K562 (cell line): Measurements from ENCODE around the gene FBXO15. TPM values are rescaled to one million over a fixed set of nuclear protein-coding genes. Genes with fewer than 3 reads are reported as not detected.

Source experiments
- ATAC-seq: fragments of 200-7000 bp; cut with Tn5 transposase; 3 replicates; pipeline ENCODE4 v1.9.1; 2020; ENCODE audit warnings: moderate library complexity
- BruUV-seq: library from RNA; stranded (reverse); fragments of 400-500 nt; replicated peaks from 2 replicates; lab custom pipeline; 2021; lab: Mats Ljungman, UMichigan
- CTCF ChIA-PET: fragments of 300-600 bp; formaldehyde crosslinking; extraction: SDS; loops from one replicate; lab custom pipeline; 2021; ENCODE audit warnings: low intra/inter-chr PET ratio; lab: Yijun Ruan, JAX
- POLR2A ChIA-PET: fragments of 300-600, 350-650 bp; sonication (Branson Sonifier 250); formaldehyde crosslinking; extraction: SDS; loops from one replicate; lab custom pipeline; 2021; ENCODE audit warnings: antibody characterized with exemption, inconsistent platforms; lab: Yijun Ruan, JAX
- DNase-seq, 4 experiments: peaks; one replicate each; pipeline versions ENCODE4 v3.0.0 to v3.0.0-alpha.2; 2011 to 2018; ENCODE audit warnings: low spot score in 3 of 4, mixed read lengths in 3 of 4; ENCODE audit errors: extremely low read depth in 1 of 4
- FAIRE-seq: peaks from 2 replicates; lab custom pipeline; 2011; peaks lifted over from hg19 to GRCh38; lab: Jason Lieb, UNC
- H2AFZ ChIP-seq: 2 replicates; pipeline ENCODE4 v1.6.0; 2011; ENCODE audit warnings: low read depth, low read length, control low read depth, inconsistent platforms
- H3K27ac ChIP-seq: fragments of 200-600 bp; 3 replicates; pipeline ENCODE4 v1.8.0; 2011; ENCODE audit warnings: low read depth, mild to moderate bottlenecking, control low read depth, inconsistent platforms, low read length, moderate library complexity, mixed read lengths; ENCODE audit errors: extremely low read depth
- H3K27me3 ChIP-seq, 2 experiments: fragments of 300-600 bp in 1 of 2; 2 replicates in 1 of 2; 3 replicates in 1 of 2; pipeline versions ENCODE4 v1.6.0 to v1.8.0; 2011; ENCODE audit warnings: inconsistent platforms in 2 of 2, low read length in 2 of 2, mild to moderate bottlenecking in 1 of 2, mixed read lengths in 1 of 2, moderate library complexity in 1 of 2; ENCODE audit not compliant: control insufficient read depth in 2 of 2, insufficient read depth in 2 of 2
- H3K36me3 ChIP-seq: fragments of 300-600 bp; 3 replicates; pipeline ENCODE4 v1.8.0; 2011; ENCODE audit warnings: mild to moderate bottlenecking, low read length, inconsistent platforms; ENCODE audit not compliant: control insufficient read depth, insufficient read depth
- H3K4me1 ChIP-seq, 2 experiments: fragments of 200-600 bp in 1 of 2; replicated peaks in 1 of 2; 2 replicates in 1 of 2; 3 replicates in 1 of 2; pipeline versions ENCODE4 v1.5.1 to v1.8.0; 2011; ENCODE audit warnings: inconsistent platforms in 2 of 2, low read length in 2 of 2, mild to moderate bottlenecking in 1 of 2, mixed read lengths in 1 of 2, moderate library complexity in 1 of 2; ENCODE audit not compliant: control insufficient read depth in 2 of 2, insufficient read depth in 2 of 2
- H3K4me2 ChIP-seq: 2 replicates; pipeline ENCODE4 v1.6.1; 2011; ENCODE audit warnings: low read length, control low read depth, inconsistent platforms, mixed read lengths; ENCODE audit not compliant: insufficient read depth
- H3K4me3 ChIP-seq: fragments of 200-600 bp; sonication (generic), shearing (Covaris generic); 2 replicates; pipeline ENCODE4 v1.5.1; 2016; ENCODE audit warnings: control low read depth, inconsistent platforms
- H3K79me2 ChIP-seq: fragments of 200-600 bp; 3 replicates; pipeline ENCODE4 v1.8.0; 2011; ENCODE audit warnings: low read length, inconsistent platforms; ENCODE audit not compliant: control insufficient read depth, insufficient read depth
- H3K9ac ChIP-seq, 2 experiments: 2 replicates each; pipeline versions ENCODE4 v1.6.0 to v1.6.1; 2011; ENCODE audit warnings: low read depth in 2 of 2, low read length in 2 of 2, control low read depth in 1 of 2, inconsistent platforms in 1 of 2, mild to moderate bottlenecking in 1 of 2, mixed read lengths in 1 of 2; ENCODE audit not compliant: insufficient read depth in 1 of 2
- H3K9me1 ChIP-seq: one replicate; pipeline ENCODE4 v1.6.0; 2011; ENCODE audit warnings: inconsistent platforms, mild to moderate bottlenecking, low read length, moderate library complexity; ENCODE audit not compliant: control insufficient read depth, insufficient read depth
- H3K9me3 ChIP-seq: replicated peaks from 2 replicates; pipeline ENCODE4 v1.5.1; 2011; ENCODE audit warnings: low read depth, low read length, inconsistent platforms; ENCODE audit not compliant: control insufficient read depth, insufficient read depth
- H4K20me1 ChIP-seq: replicated peaks from 2 replicates; pipeline ENCODE4 v1.6.1; 2011; ENCODE audit warnings: low read length, inconsistent platforms, mixed read lengths; ENCODE audit not compliant: control insufficient read depth, insufficient read depth
- FIP1L1 ChIP-seq: fragments of 200-400 bp; formaldehyde crosslinking; IDR thresholded peaks from 2 replicates; pipeline ENCODE4 v1.6.1; 2018; ENCODE audit warnings: mild to moderate bottlenecking, low read depth, low read length; ENCODE audit not compliant: poor library complexity, severe bottlenecking
- GATAD2B ChIP-seq: fragments of 450-650 bp; IDR thresholded peaks from 2 replicates; pipeline ENCODE4 v1.6.1; 2017; ENCODE audit warnings: mild to moderate bottlenecking, borderline replicate concordance
- GMEB1 ChIP-seq: fragments of 250-450 bp; sonication (Bioruptor Pico); IDR thresholded peaks from 2 replicates; pipeline ENCODE4 v1.4.0; 2020; ENCODE audit warnings: mild to moderate bottlenecking
- GTF2A2 ChIP-seq: IDR thresholded peaks from 2 replicates; pipeline ENCODE4 v1.6.1; 2016; ENCODE audit warnings: mild to moderate bottlenecking, missing genetic modification characterization, missing compliant biosample characterization
- GTF2F1 ChIP-seq: IDR thresholded peaks from 2 replicates; pipeline ENCODE4 v1.6.1; 2011; ENCODE audit warnings: low read depth, low read length, improper control_type of control experiment
- HEY1 ChIP-seq: fragments of 250-450 bp; sonication (Bioruptor Pico); IDR thresholded peaks from 2 replicates; pipeline ENCODE4 v1.5.0; 2020; ENCODE audit warnings: mild to moderate bottlenecking, moderate library complexity, borderline replicate concordance
- MCM3 ChIP-seq: fragments of 450-650 bp; IDR thresholded peaks from 2 replicates; pipeline ENCODE4 v1.6.1; 2016
- NCOA2 ChIP-seq, 2 experiments: fragments of 450-650 bp; IDR thresholded peaks; 2 replicates each; pipeline ENCODE4 v1.6.1; 2018; ENCODE audit warnings: mild to moderate bottlenecking in 2 of 2, moderate library complexity in 1 of 2; ENCODE audit not compliant: partially characterized antibody in 2 of 2
- NFXL1 ChIP-seq: fragments of 450-650 bp; formaldehyde crosslinking; IDR thresholded peaks from 2 replicates; pipeline ENCODE4 v1.4.0; 2021; ENCODE audit warnings: mild to moderate bottlenecking
- POLR3A ChIP-seq: IDR thresholded peaks from 2 replicates; pipeline ENCODE4 v1.6.1; 2011; ENCODE audit warnings: borderline replicate concordance, mild to moderate bottlenecking, moderate library complexity; ENCODE audit not compliant: insufficient read length, insufficient read depth; ENCODE audit errors: extremely low read depth
- PRMT5 ChIP-seq: sonication (generic); formaldehyde crosslinking; IDR thresholded peaks from 2 replicates; pipeline ENCODE4 v1.5.0; 2020; ENCODE audit warnings: missing genetic modification reagents
- RB1 ChIP-seq: fragments of 450-650 bp; IDR thresholded peaks from 2 replicates; pipeline ENCODE4 v1.6.1; 2017; ENCODE audit warnings: low read depth, mild to moderate bottlenecking
- RFX1 ChIP-seq: fragments of 450-650 bp; IDR thresholded peaks from 2 replicates; pipeline ENCODE4 v1.6.1; 2016; ENCODE audit warnings: mild to moderate bottlenecking, moderate library complexity
- SETDB1 ChIP-seq: IDR thresholded peaks from one replicate; pipeline ENCODE4 v1.6.1; 2012; ENCODE audit warnings: low read length, control low read depth, inconsistent platforms
- SIRT6 ChIP-seq: IDR thresholded peaks from one replicate; pipeline ENCODE4 v1.6.1; 2012; ENCODE audit warnings: low read depth, mild to moderate bottlenecking, control low read depth, inconsistent platforms, low read length, moderate library complexity
- TFAP4 ChIP-seq: sonication (generic); formaldehyde crosslinking; IDR thresholded peaks from 2 replicates; pipeline ENCODE4 v1.8.0; 2022; ENCODE audit warnings: missing genetic modification reagents, mild to moderate bottlenecking, moderate library complexity, borderline replicate concordance
- THAP12 ChIP-seq: fragments of 250-450 bp; sonication (Bioruptor Pico); IDR thresholded peaks from 2 replicates; pipeline ENCODE4 v1.9.0; 2021; ENCODE audit warnings: mild to moderate bottlenecking, inconsistent platforms
- USF2 ChIP-seq: sonication (generic); formaldehyde crosslinking; IDR thresholded peaks from 2 replicates; pipeline ENCODE4 v1.5.0; 2020; ENCODE audit warnings: missing genetic modification reagents
- whole genome bisulfite sequencing: fragments of 100-300 bp; shearing (Covaris generic); methylation state at CpG from one replicate; pipeline ENCODE4 v1.1.6; 2016; ENCODE audit warnings: low coverage, mixed read lengths; ENCODE audit not compliant: insufficient coverage; ENCODE audit errors: missing lambda C conversion rate; 5-methylcytosine and 5-hydroxymethylcytosine counted together
- in situ Hi-C: fragments of 300-500 bp; cut with MboI; formaldehyde crosslinking; loops from 4 replicates; pipeline ENCODE4 v1.15.0; 2018; ENCODE audit warnings: inconsistent platforms, mixed read lengths
- intact Hi-C: fragments of 100-400 bp; cut with micrococcal nuclease; formaldehyde crosslinking; loops from 2 replicates; pipeline ENCODE4 v1.14.2; 2022
- polyA plus RNA-seq, 8 experiments: library from polyadenylated mRNA; depleted of rRNA in 4 of 8; stranded (reverse) in 5 of 8; unstranded in 3 of 8; fragments of >200 nt; fragmentation: Nextera tagmentation in 2 of 8; fragmentation: Illumina TruSeq in 1 of 8; extraction: Ambion mirVana in 2 of 8; extraction: Trizol in 1 of 8; gene quantifications; 2 replicates each; pipeline versions ENCODE4 v1.2.1 to v1.2.3, GENCODE V29; 2011 to 2014; ENCODE audit warnings: inconsistent platforms in 1 of 8, missing spikeins in 1 of 8
- total RNA-seq, 7 experiments: library from RNA; depleted of rRNA in 6 of 7; stranded (reverse); fragments of >200 nt in 6 of 7; fragmentation: Illumina TruSeq in 2 of 7; extraction: Trizol in 2 of 7; gene quantifications; 2 replicates each; pipeline versions ENCODE4 v1.2.1 to v1.2.3, GENCODE V29; 2011 to 2021; ENCODE audit warnings: low replicate concordance in 1 of 7

The FBXO15 gene
- total and polyA plus RNA-seq, 9 of the 15 experiments (the other 6 are each of a cell fraction or from before 2014, with no cell fraction given), result 0.07 to 0.43 (median 0.27) TPM; not detected in 1

DNA sequence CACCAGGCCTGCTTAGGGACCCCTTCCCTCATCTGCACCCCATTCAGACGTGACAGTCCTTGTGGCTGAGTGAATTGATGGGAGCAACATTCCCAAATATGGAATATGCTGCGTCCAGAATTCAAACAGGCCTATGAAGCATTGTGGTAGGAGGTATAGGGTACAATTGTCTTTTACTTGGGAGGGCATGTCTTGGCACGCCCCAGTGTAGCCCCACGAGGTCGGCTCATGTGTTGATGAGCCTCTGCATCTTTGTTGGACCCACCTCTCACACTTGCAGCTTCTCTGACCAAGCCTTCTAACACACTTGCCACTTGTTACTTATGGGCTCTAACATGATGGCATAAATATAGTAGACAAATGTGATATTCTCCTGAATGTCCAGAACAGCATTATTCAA is 2.2 kb upstream of the FBXO15 start:
- DNase-seq, result no peak
- H3K27me3 ChIP-seq, result no peaks in the 10 kb centered on the region
- 16% methylated on average over 4 of the region's 5 CpGs for WGBS
- H2AFZ ChIP-seq, result no peak overlapping the region
- intact Hi-C loops, result loop anchor here (10.0 kb wide), 1 partner anchor 1725 kb away; no protein-coding TSS in a partner anchor
- H3K9me3 ChIP-seq, result no peaks in the 10 kb centered on the region
- peaks cover 3% of the 10 kb centered on the region for H3K9me1 ChIP-seq
- ATAC-seq, result no peak
- H3K9ac ChIP-seq, result peak overlapping the region; percentile 88 to 99; a peak in 3 of 4 replicates
- peak overlapping the region; percentile 99 for H3K4me2 ChIP-seq
- H3K27ac ChIP-seq, result no peak overlapping the region; the same call in 2 of the 3 replicates
- H3K4me1 ChIP-seq, result peaks cover 5 to 11% of the 10 kb centered on the region in 2 experiments; a peak in 3 of 5 replicates
- H3K4me3 ChIP-seq, result peak overlapping the region; percentile 95
- H3K79me2 ChIP-seq, result peaks cover 57% of the 10 kb centered on the region
- BruUV-seq, result no TSS peak
- no peak for FAIRE-seq
- peaks cover 49% of the 10 kb centered on the region; the same call in 2 of the 3 replicates for H3K36me3 ChIP-seq
- TF ChIP-seq MCM3, result no peak
- no peak for TF ChIP-seq FIP1L1
- no peak for TF ChIP-seq GMEB1 (CRISPR knock-in tag)
- no peak for TF ChIP-seq SETDB1
- TF ChIP-seq RFX1, result no peak
- no peak for TF ChIP-seq HEY1 (CRISPR knock-in tag)
- no peak for TF ChIP-seq SIRT6
- no peak for TF ChIP-seq GATAD2B
- no peak for TF ChIP-seq POLR3A
- no peak for TF ChIP-seq USF2 (CRISPR knock-in tag)
- no peak for TF ChIP-seq NFXL1 (CRISPR knock-in tag)
- TF ChIP-seq TFAP4, result no peak
- no peak for TF ChIP-seq NCOA2 (IDR thresholded peaks at IDR 0.05; ENCODE audit: partially characterized antibody in 2 of 2)
- TF ChIP-seq THAP12, result no peak
- no peak for TF ChIP-seq GTF2A2 (tag)
- TF ChIP-seq RB1, result no peak
- TF ChIP-seq GTF2F1, result no peak
- TF ChIP-seq PRMT5 (CRISPR knock-in tag), result no peak
- in situ Hi-C loops, result no loop called here
- H4K20me1 ChIP-seq, result no peaks in the 10 kb centered on the region; the same call in 1 of the 2 replicates
- ChIA-PET POLR2A (no interaction called here), CTCF (no interaction called here)
